ENCODE measurements around the gene CHST11.

Gene CHST11

GRCh38 chr12:104662908-104663307, 206.2 kb downstream of the CHST11 start:
- no peak for DNase-seq

GRCh38 chr12:104664351-104664750, 207.6 kb downstream of the CHST11 start:
- DNase-seq = no peak

GRCh38 chr12:104665296-104665695, 208.5 kb downstream of the CHST11 start:
- no peak for DNase-seq

- DNase-seq = no peak
Measured at GRCh38 chr12:104667139-104667538, 210.4 kb downstream of the CHST11 start.

GRCh38 chr12:104668274-104668718, 211.5 kb downstream of the CHST11 start:
- no peak for DNase-seq

GRCh38 chr12:104669089-104669721, 212.5 kb downstream of the CHST11 start:
- DNase-seq = no peak

GRCh38 chr12:104669851-104670337, 213.1 kb downstream of the CHST11 start:
- DNase-seq = no peak

- DNase-seq = no peak
Measured at GRCh38 chr12:104670439-104671408, 214.0 kb downstream of the CHST11 start.

- DNase-seq = peak; percentile 81
Measured at GRCh38 chr12:104671409-104672095, 214.8 kb downstream of the CHST11 start.

- no peak for DNase-seq
Measured at GRCh38 chr12:104672096-104672445, 215.3 kb downstream of the CHST11 start.

- DNase-seq = no peak
Measured at GRCh38 chr12:104672501-104673265, 215.9 kb downstream of the CHST11 start.

- no peak for DNase-seq
Measured at GRCh38 chr12:104673294-104673693, 216.5 kb downstream of the CHST11 start.

- no peak for DNase-seq
Measured at GRCh38 chr12:104673696-104674482, 217.1 kb downstream of the CHST11 start.

- no peak for DNase-seq
Measured at GRCh38 chr12:104676636-104677035, 219.9 kb downstream of the CHST11 start.

- no peak for DNase-seq
Measured at GRCh38 chr12:104677441-104678089, 220.8 kb downstream of the CHST11 start.

- DNase-seq = peak; percentile 32
Measured at GRCh38 chr12:104680070-104680469, 223.3 kb downstream of the CHST11 start.

- DNase-seq = no peak
Measured at GRCh38 chr12:104680491-104680890, 223.7 kb downstream of the CHST11 start.

GRCh38 chr12:104681012-104681690, 224.4 kb downstream of the CHST11 start:
- no peak for DNase-seq

- peak; percentile 78 for DNase-seq
Measured at GRCh38 chr12:104682790-104683279, 226.1 kb downstream of the CHST11 start.

GRCh38 chr12:104683831-104684503, 227.2 kb downstream of the CHST11 start:
- DNase-seq = peak; percentile 2
